Panc1 (cell line): ENCODE data around the gene CD22. TPM values are rescaled to one million over a fixed set of nuclear protein-coding genes. Genes with fewer than 3 reads are reported as not detected.
"Not testable (repeated sequence)": the region's sequence is repeated elsewhere in the genome, so short reads cannot be mapped to it uniquely, and the experiment has no call there.

Experiments used
- ATAC-seq: fragments of 200-7000 bp; cut with Tn5 transposase; 2 replicates; pipeline ENCODE4 v1.9.1; 2020; ENCODE audit warnings: mild to moderate bottlenecking, moderate library complexity
- BruUV-seq: library from RNA; stranded (reverse); fragments of 400-500 nt; replicated peaks from 2 replicates; lab custom pipeline; 2021; lab: Mats Ljungman, UMichigan
- CTCF ChIA-PET: fragments of 300-600 bp; sonication (Branson Sonifier 250); formaldehyde crosslinking; loops from one replicate; lab custom pipeline; 2022; ENCODE audit warnings: antibody characterized with exemption; lab: Charles Lee
- POLR2A ChIA-PET: fragments of 300-600 bp; sonication (Branson Sonifier 250); formaldehyde crosslinking; loops from one replicate; lab custom pipeline; 2022; ENCODE audit warnings: antibody characterized with exemption; lab: Charles Lee
- DNase-seq: peaks from one replicate; pipeline ENCODE4 v3.0.0-alpha.2; 2010; ENCODE audit warnings: low read depth, low spot score
- H3K27ac ChIP-seq: 2 replicates; pipeline ENCODE4 v1.5.1; 2011; ENCODE audit warnings: mild to moderate bottlenecking, low read length, inconsistent platforms
- H3K27me3 ChIP-seq: fragments of 200-500 bp; sonication (Bioruptor generic); 2 replicates; pipeline ENCODE4 v1.6.0; 2014; ENCODE audit warnings: low read length, inconsistent platforms; ENCODE audit not compliant: control insufficient read depth, insufficient read depth
- H3K36me3 ChIP-seq: fragments of 200-500 bp; sonication (Bioruptor generic); 2 replicates; pipeline ENCODE4 v1.5.1; 2014; ENCODE audit warnings: inconsistent platforms, mild to moderate bottlenecking, low read length, moderate library complexity; ENCODE audit not compliant: control insufficient read depth, insufficient read depth
- H3K4me1 ChIP-seq: 2 replicates; pipeline ENCODE4 v1.5.1; 2011; ENCODE audit warnings: inconsistent platforms, mild to moderate bottlenecking, low read length, moderate library complexity; ENCODE audit not compliant: control insufficient read depth, insufficient read depth
- H3K4me3 ChIP-seq, 2 experiments: 2 replicates each; pipeline ENCODE4 v1.5.1; 2011 to 2012; ENCODE audit warnings: low read depth in 2 of 2, low read length in 2 of 2, mild to moderate bottlenecking in 2 of 2, inconsistent platforms in 1 of 2, moderate library complexity in 1 of 2
- H3K9me3 ChIP-seq: fragments of 200-500 bp; sonication (Bioruptor generic); 2 replicates; pipeline ENCODE4 v1.5.1; 2014; ENCODE audit warnings: low read depth, mild to moderate bottlenecking, inconsistent platforms, low read length, moderate library complexity; ENCODE audit not compliant: control insufficient read depth, insufficient read depth
- CTCF ChIP-seq: fragments of 450-650 bp; IDR thresholded peaks from 2 replicates; pipeline ENCODE4 v1.5.1; 2017; ENCODE audit warnings: mild to moderate bottlenecking
- POLR2AphosphoS5 ChIP-seq: IDR thresholded peaks from 2 replicates; pipeline ENCODE4 v1.6.1; 2012; ENCODE audit warnings: mild to moderate bottlenecking, low read depth, low read length, moderate library complexity
- REST ChIP-seq, 2 experiments: IDR thresholded peaks; 2 replicates each; pipeline ENCODE4 v1.6.1; 2011 to 2012; ENCODE audit warnings: low read depth in 2 of 2, control low read depth in 1 of 2, low read length in 1 of 2, mild to moderate bottlenecking in 1 of 2, moderate library complexity in 1 of 2; ENCODE audit not compliant: insufficient read depth in 1 of 2
- SIN3A ChIP-seq: IDR thresholded peaks from 2 replicates; pipeline ENCODE4 v1.6.1; 2012; ENCODE audit warnings: low read depth, mild to moderate bottlenecking, low read length, moderate library complexity, borderline replicate concordance; ENCODE audit not compliant: insufficient read depth
- TCF7L2 ChIP-seq: IDR thresholded peaks from 2 replicates; pipeline ENCODE4 v1.6.1; 2011; ENCODE audit warnings: mild to moderate bottlenecking, low read depth, low read length, inconsistent platforms
- in situ Hi-C: cut with HindIII; loops from 2 replicates; pipeline ENCODE4 v1.10.0; 2016; ENCODE audit warnings: low sequenced_read_pairs, low pct_unique_long_range_greater_than_20kb
- intact Hi-C: fragments of 100-400 bp; cut with micrococcal nuclease; formaldehyde crosslinking; loops from one replicate; pipeline ENCODE4 v1.10.0; 2022; ENCODE audit not compliant: unreplicated experiment
- total RNA-seq: library from RNA; stranded (reverse); gene quantifications from one replicate; pipeline ENCODE4 v1.2.1, GENCODE V29; 2021; ENCODE audit not compliant: unreplicated experiment

CD22 gene
- total RNA-seq, 1 experiment from 2014 or later: 0.74 TPM

- H3K27ac ChIP-seq: no peak within 1 kb of the TSS
- in situ Hi-C loops: no loop called here
- no peak for TF ChIP-seq CTCF
- no peak for TF ChIP-seq POLR2AphosphoS5
- no peak for TF ChIP-seq TCF7L2
- no peak for TF ChIP-seq SIN3A
- TF ChIP-seq REST (IDR thresholded peaks at IDR 0.05; ENCODE audit: insufficient read depth in 1 of 2, low read depth in 2 of 2, low read length in 1 of 2): no peak
- DNase-seq: no peak
- no peak within 1 kb of the TSS for H3K4me3 ChIP-seq
- BruUV-seq: no TSS peak
- CTCF ChIA-PET: no interaction called here
- H3K27me3 ChIP-seq: peaks cover 10% of the 10 kb centered on the region
- no peaks in the 10 kb centered on the region for H3K36me3 ChIP-seq
- POLR2A ChIA-PET: no interaction called here
- H3K4me1 ChIP-seq: no peaks in the 10 kb centered on the region
- H3K9me3 ChIP-seq: no peaks in the 10 kb centered on the region
- intact Hi-C loops: no loop called here
- no peak for ATAC-seq
Observed at GRCh38 chr19:35370722-35371121, 41.7 kb downstream of the CD22 start, which contains the start of gene GPR42. GPR42 (plus strand) TSS chr19:35371068; CDS start chr19:35371360, 292 bp downstream.

- no peak for DNase-seq
- Histone ChIP-seq H3K9me3 (no peaks in the 10 kb centered on the region), H3K27ac (no peak overlapping the region), H3K4me1 (no peaks in the 10 kb centered on the region), H3K4me3 (no peak overlapping the region), H3K27me3 (peaks cover 7% of the 10 kb centered on the region), H3K36me3 (no peaks in the 10 kb centered on the region)
- BruUV-seq: no TSS peak
- CTCF ChIA-PET: no interaction called here
- TF ChIP-seq REST (IDR thresholded peaks at IDR 0.05; ENCODE audit: insufficient read depth in 1 of 2, low read depth in 2 of 2, low read length in 1 of 2): no peak
- TF ChIP-seq TCF7L2: no peak
- POLR2A ChIA-PET: no interaction called here
- in situ Hi-C loops (no loop called here), intact Hi-C loops (no loop called here)
- no peak for ATAC-seq
Observed at GRCh38 chr19:35373492-35373891, 44.5 kb downstream of the CD22 start.

GRCh38 chr19:35374031-35374430 is 45.0 kb downstream of the CD22 start:
- CTCF ChIA-PET, ATAC-seq: not testable (repeated sequence)

More at GRCh38 chr19:35374031-35374430, 45.0 kb downstream of the CD22 start:
- H3K27ac ChIP-seq, DNase-seq, H3K9me3 ChIP-seq, BruUV-seq, H3K27me3 ChIP-seq, POLR2A ChIA-PET, H3K4me1 ChIP-seq, in situ Hi-C loops, H3K4me3 ChIP-seq, intact Hi-C loops, H3K36me3 ChIP-seq: not testable (repeated sequence)
